GM12878 (cell line): ENCODE measurements around the gene CHMP4B. TPM values are rescaled to one million over a fixed set of nuclear protein-coding genes. Genes with fewer than 3 reads are reported as not detected.

Experiments used
- ATAC-seq: fragments of 200-7000 bp; cut with Tn5 transposase; 3 replicates; pipeline ENCODE4 v1.9.1; 2020; ENCODE audit warnings: mild to moderate bottlenecking, moderate library complexity
- BruUV-seq: library from RNA; stranded (reverse); fragments of 400-500 nt; replicated peaks from 2 replicates; lab custom pipeline; 2021; lab: Mats Ljungman, UMichigan
- CTCF ChIA-PET: fragments of 300-600 bp; sonication (Branson Sonifier 250); formaldehyde crosslinking; extraction: SDS; loops from one replicate; lab custom pipeline; 2021; ENCODE audit warnings: inconsistent platforms; lab: Yijun Ruan, JAX
- POLR2A ChIA-PET: fragments of 350-600 bp; formaldehyde crosslinking; extraction: SDS; loops from one replicate; lab custom pipeline; 2021; ENCODE audit warnings: inconsistent platforms; lab: Charles Lee
- RAD21 ChIA-PET: fragments of 300-600 bp; sonication (Branson Sonifier 250); formaldehyde crosslinking; loops from one replicate; lab custom pipeline; 2023; ENCODE audit warnings: antibody characterized with exemption; ENCODE audit not compliant: unreplicated experiment; lab: Charles Lee
- SMC1A ChIA-PET: fragments of 300-600 bp; sonication (Branson Sonifier 250); formaldehyde crosslinking; loops from one replicate; lab custom pipeline; 2023; ENCODE audit not compliant: unreplicated experiment, uncharacterized antibody; lab: Charles Lee
- DNase-seq: peaks from one replicate; pipeline ENCODE4 v3.0.0-alpha.2; 2011; ENCODE audit warnings: low read depth, low spot score
- FAIRE-seq: peaks from 3 replicates; lab custom pipeline; 2011; peaks lifted over from hg19 to GRCh38; lab: Jason Lieb, UNC
- H2AFZ ChIP-seq: 2 replicates; pipeline ENCODE4 v1.6.0; 2011; ENCODE audit warnings: low read depth, low read length, control low read depth; ENCODE audit not compliant: control insufficient read depth
- H3K27ac ChIP-seq: 2 replicates; pipeline ENCODE4 v1.5.1; 2011; ENCODE audit warnings: control low read depth; ENCODE audit not compliant: control insufficient read depth, insufficient read depth
- H3K27me3 ChIP-seq, 2 experiments: replicated peaks in 1 of 2; 2 replicates each; pipeline versions ENCODE4 v1.6.0 to v1.6.1; 2011; ENCODE audit warnings: low read length in 1 of 2; ENCODE audit not compliant: control insufficient read depth in 2 of 2, insufficient read depth in 2 of 2
- H3K36me3 ChIP-seq, 2 experiments: 2 replicates each; pipeline ENCODE4 v1.5.1; 2011; ENCODE audit warnings: low read length in 1 of 2; ENCODE audit not compliant: control insufficient read depth in 2 of 2, insufficient read depth in 2 of 2
- H3K4me1 ChIP-seq: 2 replicates; pipeline ENCODE4 v1.6.1; 2011; ENCODE audit warnings: mild to moderate bottlenecking, low read length, moderate library complexity, mixed read lengths; ENCODE audit not compliant: control insufficient read depth, insufficient read depth
- H3K4me2 ChIP-seq: 2 replicates; pipeline ENCODE4 v1.6.0; 2011; ENCODE audit warnings: control low read depth; ENCODE audit not compliant: control insufficient read depth, insufficient read depth
- H3K4me3 ChIP-seq: fragments of 200-600 bp; sonication (generic); 2 replicates; pipeline ENCODE4 v1.5.1; 2016
- H3K79me2 ChIP-seq: 2 replicates; pipeline ENCODE4 v1.6.0; 2011; ENCODE audit warnings: low read length; ENCODE audit not compliant: control insufficient read depth, insufficient read depth
- H3K9ac ChIP-seq: 2 replicates; pipeline ENCODE4 v1.8.0; 2011; ENCODE audit warnings: low read length, control low read depth, mixed read lengths; ENCODE audit not compliant: control insufficient read depth, insufficient read depth
- H3K9me3 ChIP-seq: replicated peaks from 3 replicates; pipeline ENCODE4 v1.5.1; 2011; ENCODE audit warnings: mild to moderate bottlenecking, low read length; ENCODE audit not compliant: control insufficient read depth, insufficient read depth
- H4K20me1 ChIP-seq: 2 replicates; pipeline ENCODE4 v1.6.0; 2011; ENCODE audit not compliant: control insufficient read depth, insufficient read depth
- BMI1 ChIP-seq: fragments of 450-650 bp; IDR thresholded peaks from 2 replicates; pipeline ENCODE4 v1.6.1; 2016; ENCODE audit warnings: mild to moderate bottlenecking, moderate library complexity, borderline replicate concordance
- CBFB ChIP-seq: IDR thresholded peaks from 2 replicates; pipeline ENCODE4 v1.6.1; 2016; ENCODE audit warnings: antibody characterized with exemption, low read depth
- CBX5 ChIP-seq: sonication (generic); IDR thresholded peaks from 2 replicates; pipeline ENCODE4 v1.6.1; 2016; ENCODE audit warnings: low read depth, moderate library complexity, mild to moderate bottlenecking, inconsistent platforms
- CUX1 ChIP-seq: IDR thresholded peaks from 2 replicates; pipeline ENCODE4 v1.6.1; 2012; ENCODE audit warnings: improper control_type of control experiment, low read depth, low read length; ENCODE audit not compliant: insufficient replicate concordance
- ETV6 ChIP-seq, 2 experiments: fragments of 450-650 bp in 1 of 2; IDR thresholded peaks in 1 of 2; conservative IDR thresholded peaks in 1 of 2; 2 replicates each; pipeline ENCODE4 v1.6.1; 2014; ENCODE audit warnings: antibody characterized with exemption in 1 of 2, borderline replicate concordance in 1 of 2, low read depth in 1 of 2, mild to moderate bottlenecking in 1 of 2, moderate library complexity in 1 of 2
- GABPA ChIP-seq: IDR thresholded peaks from 2 replicates; pipeline ENCODE4 v1.6.1; 2014; ENCODE audit warnings: antibody characterized with exemption, low read depth, mild to moderate bottlenecking, inconsistent platforms
- HDAC2 ChIP-seq: fragments of 200-600 bp; sonication (generic); IDR thresholded peaks from 2 replicates; pipeline ENCODE4 v1.6.1; 2017
- MXI1 ChIP-seq: fragments of 150-350 bp; IDR thresholded peaks from 2 replicates; pipeline ENCODE4 v1.6.1; 2011; ENCODE audit warnings: low read depth, mild to moderate bottlenecking, inconsistent platforms, low read length, improper control_type of control experiment
- MYB ChIP-seq: fragments of 150-350 bp; IDR thresholded peaks from 2 replicates; pipeline ENCODE4 v1.6.1; 2014; ENCODE audit warnings: mild to moderate bottlenecking, low read depth, low read length, borderline replicate concordance
- RAD51 ChIP-seq: fragments of 450-650 bp; IDR thresholded peaks from 2 replicates; pipeline ENCODE4 v1.6.1; 2016; ENCODE audit warnings: moderate library complexity, mild to moderate bottlenecking, inconsistent platforms
- SUPT20H ChIP-seq: IDR thresholded peaks from 2 replicates; pipeline ENCODE4 v1.6.1; 2011; ENCODE audit warnings: low read depth, mild to moderate bottlenecking, low read length, moderate library complexity, borderline replicate concordance; ENCODE audit not compliant: control insufficient read depth
- SUZ12 ChIP-seq: fragments of 200-600 bp; sonication (generic); IDR thresholded peaks from one replicate; pipeline ENCODE4 v1.6.1; 2018; ENCODE audit warnings: antibody characterized with exemption, mild to moderate bottlenecking; ENCODE audit not compliant: unreplicated experiment
- YY1 ChIP-seq: IDR thresholded peaks from 2 replicates; pipeline ENCODE4 v1.6.1; 2011; ENCODE audit warnings: low read depth, mild to moderate bottlenecking, low read length
- ZNF384 ChIP-seq: IDR thresholded peaks from 2 replicates; pipeline ENCODE4 v1.6.1; 2012; ENCODE audit warnings: low read depth, mild to moderate bottlenecking, low read length, improper control_type of control experiment, borderline replicate concordance
- ZNF687 ChIP-seq: fragments of 450-650 bp; IDR thresholded peaks from 2 replicates; pipeline ENCODE4 v1.6.1; 2017; ENCODE audit warnings: mild to moderate bottlenecking, moderate library complexity
- WGBS: methylation state at CpG from one replicate; pipeline ENCODE4 v1.1.6; 2016; ENCODE audit warnings: low lambda C conversion rate; ENCODE audit not compliant: insufficient replicate concordance, insufficient coverage; ENCODE audit errors: missing lambda C conversion rate; 5-methylcytosine and 5-hydroxymethylcytosine counted together
- in situ Hi-C: fragments of 300-500 bp; cut with MboI; formaldehyde crosslinking; loops from 9 replicates; pipeline ENCODE4 v1.14.3; 2018; ENCODE audit warnings: mixed read lengths
- intact Hi-C: fragments of 100-400 bp; cut with micrococcal nuclease; formaldehyde crosslinking; loops from one replicate; pipeline ENCODE4 v1.14.2; 2022; ENCODE audit not compliant: unreplicated experiment
- polyA plus RNA-seq, 11 experiments: library from polyadenylated mRNA; depleted of rRNA in 4 of 11; unstranded in 6 of 11; stranded (reverse) in 5 of 11; fragments of >200 nt; fragmentation: Nextera tagmentation in 4 of 11; fragmentation: Illumina TruSeq in 1 of 11; extraction: Ambion mirVana in 4 of 11; extraction: Trizol in 1 of 11; gene quantifications; 1 replicate in 1 of 11; 2 replicates in 10 of 11; pipeline versions ENCODE4 v1.2.1 to v1.2.3, GENCODE V29; 2011 to 2016; ENCODE audit warnings: inconsistent platforms in 2 of 11, missing spikeins in 2 of 11, low read depth in 1 of 11
- total RNA-seq, 4 experiments: library from RNA; depleted of rRNA in 3 of 4; stranded (reverse); fragments of >200 nt in 3 of 4; fragmentation: Illumina TruSeq in 1 of 4; extraction: Trizol in 1 of 4; gene quantifications; 2 replicates each; pipeline versions ENCODE4 v1.2.1 to v1.2.3, GENCODE V29; 2013 to 2021

The CHMP4B gene
- total and polyA plus RNA-seq, 10 of the 15 experiments (the other 5 are each of a cell fraction or from before 2014, with no cell fraction given), result 4.2 to 118 (median 49.6) TPM

GRCh38 chr20:33777816-33778215 is 33.3 kb upstream of the CHMP4B start:
- Histone ChIP-seq H3K36me3 (no peaks in the 10 kb centered on the region; a peak in 1 of 4 replicates), H3K27ac (peak overlapping the region; percentile 97), H3K4me1 (peaks cover 56% of the 10 kb centered on the region), H3K9ac (peak overlapping the region; percentile 24; the same call in 1 of the 2 replicates), H3K27me3 (no peaks in the 10 kb centered on the region), H2AFZ (peak overlapping the region; percentile 48), H3K4me2 (peak overlapping the region; percentile 56), H4K20me1 (no peaks in the 10 kb centered on the region), H3K4me3 (no peak overlapping the region), H3K79me2 (no peaks in the 10 kb centered on the region), H3K9me3 (no peaks in the 10 kb centered on the region)
- intact Hi-C loops (loop anchor here (2.0 to 5.0 kb wide), 3 partner anchors 33 to 105 kb away; partner anchors contain the start of genes CHMP4B and E2F1), in situ Hi-C loops (no loop called here)
- 69% methylated on average over 2 of the region's 2 CpGs for WGBS
- ChIA-PET CTCF (interaction anchor here (1.2 to 1.9 kb wide), 2 partner anchors 14 to 67 kb away, joined by 3 to 9 read pairs; no protein-coding TSS in a partner anchor), POLR2A (interaction anchor here (1.2 kb wide), 1 partner anchor 45 kb away, joined by 7 read pairs; no protein-coding TSS in a partner anchor), SMC1A (interaction anchor here (1.4 to 3.6 kb wide), 3 partner anchors 16 to 45 kb away, joined by 3 to 20 read pairs (median 6); partner anchors contain the start of gene ZNF341), RAD21 (interaction anchor here (0.5 to 1.8 kb wide), 3 partner anchors 10 to 1243 kb away, joined by 4 to 24 read pairs (median 4); partner anchors contain the start of gene ZNF341)
- ATAC-seq, result no peak
- no TSS peak for BruUV-seq
- FAIRE-seq, result no peak
- no peak for DNase-seq
- no peak for TF ChIP-seq MYB
- no peak for TF ChIP-seq MXI1
- TF ChIP-seq ETV6 (conservative IDR thresholded peaks at IDR 0.05 in 1 of 2, IDR thresholded peaks at IDR 0.05 in 1 of 2; ENCODE audit: borderline replicate concordance in 1 of 2, low read depth in 1 of 2), result no peak
- no peak for TF ChIP-seq CBFB
- TF ChIP-seq ZNF687, result no peak
- no peak for TF ChIP-seq SUPT20H
- TF ChIP-seq CBX5, result no peak
- no peak for TF ChIP-seq YY1
- TF ChIP-seq RAD51, result no peak
- TF ChIP-seq CUX1, result no peak
- no peak for TF ChIP-seq HDAC2
- no peak for TF ChIP-seq GABPA
- no peak for TF ChIP-seq BMI1
- TF ChIP-seq SUZ12, result no peak
- TF ChIP-seq ZNF384, result no peak
